Body of pancreas (tissue), 4 donors: Measurements from ENCODE around the gene NET1.

Experiments
- CTCF ChIP-seq, 7 experiments: fragments of 450-650 bp in 4 of 7; fragments of 200-600 bp in 3 of 7; sonication (generic) in 3 of 7; IDR thresholded peaks; one replicate each; pipeline ENCODE4 v1.5.1; 2016 to 2019; ENCODE audit warnings: antibody characterized with exemption in 7 of 7
- POLR2A ChIP-seq, 3 donors: fragments of 450-650 bp; IDR thresholded peaks; one replicate each; pipeline ENCODE4 v1.6.1; 2016; ENCODE audit warnings: antibody characterized with exemption in 3 of 3, mild to moderate bottlenecking in 2 of 3

- TF ChIP-seq CTCF (IDR thresholded peaks at IDR 0.05) (no peak), POLR2A (IDR thresholded peaks at IDR 0.05) (no peak)
Measured at GRCh38 chr10:5504146-5505072, 92.1 kb downstream of the NET1 start.
